GM12891 (cell line): ENCODE results near the gene OR10G7. TPM values are rescaled to one million over a fixed set of nuclear protein-coding genes. Genes with fewer than 3 reads are reported as not detected.

ENCODE experiments used
- DNase-seq: peaks from one replicate; pipeline ENCODE4 v3.0.0; 2011; ENCODE audit warnings: low spot score; ENCODE audit not compliant: insufficient read length
- FAIRE-seq: peaks from 2 replicates; lab custom pipeline; 2011; peaks lifted over from hg19 to GRCh38; lab: Jason Lieb, UNC
- PAX5 ChIP-seq: IDR thresholded peaks from 2 replicates; pipeline ENCODE4 v1.6.1; 2011; ENCODE audit warnings: low read length, moderate library complexity, mild to moderate bottlenecking; ENCODE audit not compliant: insufficient read depth, severe bottlenecking
- POLR2A ChIP-seq: IDR thresholded peaks from 2 replicates; pipeline ENCODE4 v1.6.1; 2011; ENCODE audit warnings: low read depth, low read length, control low read depth
- POLR2AphosphoS5 ChIP-seq: IDR thresholded peaks from 2 replicates; pipeline ENCODE4 v1.6.1; 2011; ENCODE audit warnings: low read depth, low read length, control low read depth
- POU2F2 ChIP-seq: IDR thresholded peaks from 2 replicates; pipeline ENCODE4 v1.6.1; 2011; ENCODE audit warnings: low read depth, mild to moderate bottlenecking, control low read depth, low read length, moderate library complexity
- SPI1 ChIP-seq: IDR thresholded peaks from 2 replicates; pipeline ENCODE4 v1.6.1; 2011; ENCODE audit warnings: low read depth, low read length, control low read depth
- TAF1 ChIP-seq: IDR thresholded peaks from 2 replicates; pipeline ENCODE4 v1.6.1; 2011; ENCODE audit warnings: low read depth, low read length, control low read depth
- polyA plus RNA-seq: library from polyadenylated mRNA; unstranded; fragments of >200 nt; gene quantifications from one replicate; pipeline ENCODE4 v1.2.1, GENCODE V29; 2012; ENCODE audit warnings: low read depth, missing spikeins, inconsistent platforms; ENCODE audit not compliant: missing spikeins

The OR10G7 gene, protein sequence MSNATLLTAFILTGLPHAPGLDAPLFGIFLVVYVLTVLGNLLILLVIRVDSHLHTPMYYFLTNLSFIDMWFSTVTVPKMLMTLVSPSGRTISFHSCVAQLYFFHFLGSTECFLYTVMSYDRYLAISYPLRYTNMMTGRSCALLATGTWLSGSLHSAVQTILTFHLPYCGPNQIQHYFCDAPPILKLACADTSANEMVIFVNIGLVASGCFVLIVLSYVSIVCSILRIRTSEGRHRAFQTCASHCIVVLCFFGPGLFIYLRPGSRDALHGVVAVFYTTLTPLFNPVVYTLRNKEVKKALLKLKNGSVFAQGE
- not detected for polyA plus RNA-seq

DNA sequence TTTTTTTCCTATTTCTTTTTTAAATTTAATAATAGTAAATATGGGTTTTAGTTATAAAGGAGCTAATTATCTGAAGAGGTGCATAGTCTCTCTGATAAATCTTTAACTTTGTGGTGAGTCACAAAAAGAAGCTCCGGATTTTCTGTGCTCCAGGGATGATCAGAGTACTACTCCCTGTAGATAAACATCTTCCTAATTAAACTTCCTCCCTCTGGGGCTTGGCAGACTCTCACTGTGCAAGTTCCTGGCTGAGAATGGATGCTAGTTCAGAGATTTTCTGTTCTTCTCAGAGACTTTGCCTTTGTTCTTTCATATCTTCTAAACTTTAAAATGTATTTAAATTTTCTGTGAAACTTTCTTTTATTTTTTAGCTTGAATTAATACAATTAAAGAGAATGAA is at the start of gene OR10G7:
OR10G7 (minus strand) TSS at position 72 of the 400 bp plus-strand sequence. CDS start 2,324 bp downstream, outside the sequence.
- DNase-seq (no peak), FAIRE-seq (no peak)
- TF ChIP-seq POLR2AphosphoS5: no peak
- TF ChIP-seq TAF1: no peak
- TF ChIP-seq SPI1: no peak
- TF ChIP-seq PAX5: no peak
- TF ChIP-seq POU2F2: no peak
- TF ChIP-seq POLR2A: no peak

DNA sequence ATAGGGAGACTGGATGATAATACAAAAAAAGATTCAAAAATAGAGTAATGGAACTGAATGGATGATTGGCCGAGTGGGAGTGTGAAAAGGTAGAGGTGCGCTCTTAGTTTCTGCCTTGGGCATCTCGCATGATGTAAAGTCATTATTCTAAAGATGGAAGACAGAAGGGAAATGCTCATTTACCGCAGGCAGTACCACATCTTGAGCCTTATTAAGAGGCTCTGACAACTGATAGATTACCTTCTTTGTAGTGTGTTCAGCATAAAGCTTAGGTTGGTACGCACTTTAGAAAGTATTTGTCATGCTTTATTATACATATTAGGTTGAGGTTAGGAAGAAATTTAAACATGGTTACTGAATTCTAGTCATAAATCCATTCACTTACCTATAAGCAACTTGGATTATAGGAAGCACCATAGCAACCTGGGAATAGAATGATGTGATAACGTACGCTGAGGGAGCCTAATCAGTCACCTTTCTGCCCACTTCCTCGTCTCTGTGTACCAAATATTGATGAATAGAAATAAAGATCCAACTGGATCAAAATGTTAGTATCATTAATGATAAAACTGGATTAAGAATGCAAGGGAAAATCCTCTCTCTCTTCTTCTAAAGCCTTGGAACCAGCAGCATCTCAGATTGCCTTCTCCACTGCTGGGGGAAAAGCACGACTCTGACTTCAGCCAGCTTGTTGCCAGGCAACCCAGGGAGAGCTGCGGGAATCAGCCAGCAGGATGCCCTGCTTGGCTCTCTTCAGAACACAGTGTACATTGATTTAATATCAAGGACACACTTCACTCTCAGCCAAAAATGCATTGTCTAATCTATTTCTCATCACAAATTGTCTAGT is 45.1 kb upstream of the OR10G7 start:
- no peak for FAIRE-seq
- DNase-seq: no peak
- TF ChIP-seq PAX5: no peak
- no peak for TF ChIP-seq POLR2AphosphoS5
- no peak for TF ChIP-seq SPI1
- TF ChIP-seq POLR2A: no peak
- TF ChIP-seq TAF1: no peak
- TF ChIP-seq POU2F2: no peak

DNA sequence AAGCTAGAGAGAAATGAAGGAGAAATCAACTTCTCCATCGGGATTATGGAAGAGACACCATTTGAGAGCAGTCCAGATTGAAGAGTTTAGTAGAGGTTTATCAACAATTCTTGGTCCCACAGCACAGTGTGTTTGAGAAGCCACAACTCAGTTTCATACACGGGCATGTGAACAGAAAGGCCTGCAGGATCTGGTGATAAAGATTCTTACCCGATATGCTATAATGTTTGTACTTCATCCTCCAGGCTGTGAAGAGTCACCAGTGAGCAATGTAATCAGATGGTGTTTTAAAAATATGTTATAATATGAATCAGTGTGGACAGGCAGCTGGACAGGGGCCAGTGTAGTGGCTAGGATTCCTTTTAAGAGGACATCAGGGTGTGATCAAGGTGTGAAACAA is 44.5 kb upstream of the OR10G7 start:
- TF ChIP-seq POLR2A (no peak), PAX5 (no peak), POU2F2 (no peak), SPI1 (no peak), POLR2AphosphoS5 (no peak), TAF1 (no peak)
- no peak for FAIRE-seq
- no peak for DNase-seq

DNA sequence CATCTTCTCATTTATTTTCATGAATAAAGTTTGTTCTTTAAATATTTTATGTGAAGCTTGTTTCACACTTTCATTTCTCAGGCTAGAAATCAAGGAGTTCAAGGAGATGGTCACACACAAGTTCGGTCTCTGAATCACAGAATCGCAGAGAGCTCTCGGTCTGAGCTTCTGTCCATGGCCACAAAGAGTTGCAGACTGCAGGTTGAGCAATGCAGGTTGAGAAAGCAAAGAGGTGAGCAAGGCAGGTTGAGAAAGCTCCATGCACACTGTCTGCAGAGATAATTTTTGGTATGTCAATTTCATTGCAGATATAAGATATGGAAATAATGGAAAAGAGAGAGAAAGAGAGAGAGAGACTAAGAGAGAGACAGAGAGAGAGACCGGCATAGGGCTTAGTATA is 41.2 kb upstream of the OR10G7 start:
- no peak for DNase-seq
- no peak for FAIRE-seq

DNA sequence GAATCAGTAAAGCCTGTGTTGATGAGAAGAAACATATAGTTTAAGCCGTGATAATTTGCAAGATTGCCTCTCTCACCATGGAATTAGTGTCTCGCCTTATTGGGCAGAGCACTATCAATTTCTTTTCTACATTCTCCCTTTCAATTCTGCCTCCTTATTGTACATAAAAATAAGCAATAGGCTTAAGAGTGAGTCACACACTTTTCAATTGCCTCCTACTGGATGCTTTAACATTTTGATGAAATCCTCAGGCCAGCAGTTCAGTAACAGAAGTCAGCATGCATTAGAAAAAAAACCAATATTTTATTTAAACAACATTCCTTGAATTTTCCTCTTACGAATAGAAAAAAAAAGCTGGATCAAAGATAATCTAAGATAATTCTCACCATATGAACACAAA is 40.4 kb upstream of the OR10G7 start:
- FAIRE-seq (no peak), DNase-seq (no peak)
- TF ChIP-seq POLR2A (no peak), POLR2AphosphoS5 (no peak), TAF1 (no peak), POU2F2 (no peak), SPI1 (no peak), PAX5 (no peak)

More for the DNA sequence above, 41.2 kb upstream of the OR10G7 start:
- TF ChIP-seq POLR2A (no peak), PAX5 (no peak), TAF1 (no peak), SPI1 (no peak), POLR2AphosphoS5 (no peak), POU2F2 (no peak)

DNA sequence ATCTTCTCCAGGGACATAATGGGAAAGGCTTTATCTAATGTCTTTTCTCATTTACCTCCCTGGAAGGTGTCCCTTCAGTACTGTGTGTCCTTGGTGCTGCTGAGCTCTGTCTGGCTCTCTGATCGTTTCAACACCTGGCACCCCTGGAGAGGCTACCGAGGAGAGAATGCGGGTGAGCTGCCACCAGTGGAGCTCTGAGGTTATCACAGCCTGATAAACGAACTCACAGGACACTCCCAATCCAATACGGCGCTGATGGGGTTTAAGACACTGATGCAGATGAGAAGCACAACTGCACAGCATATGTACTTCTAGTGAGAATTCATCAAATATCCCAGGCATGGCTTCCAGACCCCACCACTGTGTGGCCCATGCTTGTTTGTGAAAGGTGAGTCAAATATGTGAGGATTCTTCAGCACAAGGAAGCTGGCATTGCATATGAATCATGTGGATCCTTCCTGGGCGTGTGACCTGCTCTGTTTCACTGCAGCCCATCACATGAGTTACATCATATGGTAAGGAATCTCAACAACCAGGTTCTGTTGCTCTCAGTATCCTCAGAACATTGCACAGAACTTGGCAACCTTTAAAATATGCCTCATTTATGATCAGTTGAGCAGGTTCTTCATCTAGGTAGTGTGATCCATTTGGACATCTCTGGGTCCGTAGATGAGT is 39.3 kb upstream of the OR10G7 start:
- TF ChIP-seq POLR2A: no peak
- TF ChIP-seq POLR2AphosphoS5: no peak
- TF ChIP-seq POU2F2: no peak
- TF ChIP-seq PAX5: no peak
- no peak for TF ChIP-seq TAF1
- no peak for TF ChIP-seq SPI1
- no peak for FAIRE-seq
- no peak for DNase-seq

DNA sequence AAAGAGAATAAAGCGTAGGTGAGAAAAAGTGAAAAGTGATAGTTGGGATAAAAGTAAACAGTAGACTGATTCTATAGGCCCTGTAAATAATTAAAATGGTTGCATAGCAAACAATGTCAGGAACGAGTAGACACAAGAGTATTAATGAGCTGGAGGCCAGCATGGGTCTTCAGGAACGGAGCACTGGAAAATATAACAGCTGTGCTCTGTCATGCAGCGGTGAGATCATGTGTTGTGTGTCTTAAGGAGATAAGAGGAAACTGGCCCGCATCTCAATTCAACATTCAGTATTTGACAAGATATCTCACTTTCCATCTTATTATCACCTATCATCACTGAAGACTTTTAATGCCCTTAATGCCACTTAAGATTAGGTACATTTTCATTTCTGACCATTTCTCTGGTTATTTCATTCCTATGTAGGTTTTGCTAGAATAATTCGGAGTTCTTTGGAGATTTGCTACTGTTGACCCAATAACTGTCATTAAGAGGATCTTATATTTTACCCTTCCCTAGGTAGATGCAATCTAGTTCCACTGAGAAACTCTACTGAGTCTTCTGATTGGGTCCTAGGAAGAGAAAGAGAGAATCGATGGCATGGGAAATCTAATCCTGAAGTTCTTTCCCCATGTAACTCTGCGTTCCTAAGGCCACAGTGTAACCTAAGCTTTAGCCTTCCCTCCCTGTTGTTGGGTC is 38.7 kb upstream of the OR10G7 start:
- FAIRE-seq: no peak
- DNase-seq: no peak
- no peak for TF ChIP-seq POU2F2
- no peak for TF ChIP-seq TAF1
- TF ChIP-seq POLR2AphosphoS5: no peak
- no peak for TF ChIP-seq PAX5
- TF ChIP-seq SPI1: no peak
- TF ChIP-seq POLR2A: no peak

DNA sequence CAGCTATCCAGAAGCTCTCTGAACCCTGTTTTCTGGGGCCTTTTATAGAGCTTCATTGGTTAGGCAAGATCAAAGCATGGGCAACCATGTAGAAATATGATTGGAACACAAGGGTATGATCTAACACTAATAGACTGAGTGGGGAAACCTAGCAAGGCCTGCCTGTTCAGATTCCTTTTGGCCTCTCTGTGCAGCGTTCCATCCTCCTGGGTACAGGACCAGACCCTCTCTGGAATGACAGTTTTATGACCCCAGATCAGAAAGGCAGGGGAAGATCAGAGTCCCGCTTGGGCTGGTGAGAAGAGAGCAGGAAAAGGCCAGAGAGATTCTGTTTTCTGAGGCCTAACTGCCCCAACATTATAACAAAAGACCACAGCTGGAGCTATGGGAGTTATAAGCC is 37.5 kb upstream of the OR10G7 start:
- DNase-seq: no peak
- TF ChIP-seq POLR2A (no peak), PAX5 (no peak), TAF1 (no peak), POU2F2 (no peak)
- FAIRE-seq: no peak

DNA sequence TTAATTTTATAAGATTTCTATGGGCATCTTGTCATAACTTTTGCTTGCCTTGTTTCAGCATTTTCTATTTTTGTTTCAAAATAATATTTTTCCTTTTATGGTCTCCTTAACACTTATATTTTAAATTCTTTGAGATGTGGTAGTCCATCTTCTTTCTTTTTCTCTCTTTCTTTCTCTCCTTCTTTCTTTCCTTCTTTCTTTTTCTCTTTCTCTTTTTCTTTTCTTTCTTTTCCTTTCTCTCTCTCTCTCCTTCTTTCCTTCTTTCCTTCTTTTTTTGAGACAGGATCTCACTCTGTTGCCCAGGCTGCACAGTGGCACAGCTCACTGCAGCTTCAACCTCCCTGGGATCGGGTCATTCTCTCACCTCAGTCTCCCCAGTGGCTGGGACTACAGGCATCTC is 36.1 kb upstream of the OR10G7 start:
- DNase-seq (no peak), FAIRE-seq (no peak)
- TF ChIP-seq TAF1 (no peak), POLR2A (no peak), SPI1 (no peak), POU2F2 (no peak), POLR2AphosphoS5 (no peak), PAX5 (no peak)
